Testis (tissue), 2 donors: ENCODE measurements around the gene TMIE.

Source experiments
- POLR2A ChIP-seq: fragments of 450-650 bp; IDR thresholded peaks from one replicate; pipeline ENCODE4 v1.6.1; 2017; ENCODE audit warnings: antibody characterized with exemption, mild to moderate bottlenecking, moderate library complexity
- TF ChIP-seq, protein P1 (sequence below), 3 experiments: fragments of 450-650 bp in 2 of 3; fragments of 200-600 bp in 1 of 3; sonication (generic) in 1 of 3; IDR thresholded peaks; one replicate each; pipeline ENCODE4 v1.5.1; 2016 to 2019; ENCODE audit warnings: antibody characterized with exemption in 3 of 3, mild to moderate bottlenecking in 2 of 3, moderate library complexity in 1 of 3

- TF ChIP-seq POLR2A, result no peak
- TF ChIP-seq, protein P1, sequence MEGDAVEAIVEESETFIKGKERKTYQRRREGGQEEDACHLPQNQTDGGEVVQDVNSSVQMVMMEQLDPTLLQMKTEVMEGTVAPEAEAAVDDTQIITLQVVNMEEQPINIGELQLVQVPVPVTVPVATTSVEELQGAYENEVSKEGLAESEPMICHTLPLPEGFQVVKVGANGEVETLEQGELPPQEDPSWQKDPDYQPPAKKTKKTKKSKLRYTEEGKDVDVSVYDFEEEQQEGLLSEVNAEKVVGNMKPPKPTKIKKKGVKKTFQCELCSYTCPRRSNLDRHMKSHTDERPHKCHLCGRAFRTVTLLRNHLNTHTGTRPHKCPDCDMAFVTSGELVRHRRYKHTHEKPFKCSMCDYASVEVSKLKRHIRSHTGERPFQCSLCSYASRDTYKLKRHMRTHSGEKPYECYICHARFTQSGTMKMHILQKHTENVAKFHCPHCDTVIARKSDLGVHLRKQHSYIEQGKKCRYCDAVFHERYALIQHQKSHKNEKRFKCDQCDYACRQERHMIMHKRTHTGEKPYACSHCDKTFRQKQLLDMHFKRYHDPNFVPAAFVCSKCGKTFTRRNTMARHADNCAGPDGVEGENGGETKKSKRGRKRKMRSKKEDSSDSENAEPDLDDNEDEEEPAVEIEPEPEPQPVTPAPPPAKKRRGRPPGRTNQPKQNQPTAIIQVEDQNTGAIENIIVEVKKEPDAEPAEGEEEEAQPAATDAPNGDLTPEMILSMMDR (IDR thresholded peaks at IDR 0.05), result no peak
These were observed 4.8 kb downstream of the TMIE start for GRCh38 chr3:46705751-46706552.
